Measurements from ENCODE around the gene MMD. TPM values are rescaled to one million over a fixed set of nuclear protein-coding genes. Genes with fewer than 3 reads are reported as not detected.

Gene MMD
- total and polyA plus RNA-seq, 9 of the 15 experiments (the other 6 are each of a cell fraction or from before 2014, with no cell fraction given), result 3.1 to 18.9 (median 10.7) TPM

GRCh38 chr17:55354010-55354409, 67.6 kb downstream of the MMD start:
- Histone ChIP-seq H3K4me2 (ENCODE audit: insufficient read depth, low read length) (no peak overlapping the region), H4K20me1 (replicated peaks; ENCODE audit: control insufficient read depth, insufficient read depth, low read length) (no peaks in the 10 kb centered on the region), H3K4me3 (no peak overlapping the region), H3K9me3 (replicated peaks; ENCODE audit: control insufficient read depth, insufficient read depth, low read depth, low read length) (no peaks in the 10 kb centered on the region), H3K27me3 (ENCODE audit: control insufficient read depth in 2 of 2, insufficient read depth in 2 of 2, low read length in 2 of 2) (no peaks in the 10 kb centered on the region), H3K4me1 (replicated peaks in 1 of 2; ENCODE audit: control insufficient read depth in 2 of 2, insufficient read depth in 2 of 2, low read length in 2 of 2) (no peaks in the 10 kb centered on the region; a peak in 2 of 5 replicates), H3K36me3 (ENCODE audit: control insufficient read depth, insufficient read depth, low read length) (no peaks in the 10 kb centered on the region), H2AFZ (ENCODE audit: low read depth, low read length) (peak overlapping the region; percentile 42), H3K79me2 (ENCODE audit: control insufficient read depth, insufficient read depth, low read length) (no peaks in the 10 kb centered on the region), H3K9ac (ENCODE audit: insufficient read depth in 1 of 2, low read depth in 2 of 2, low read length in 2 of 2) (no peak overlapping the region), H3K27ac (ENCODE audit: extremely low read depth, low read depth, low read length) (no peak overlapping the region), H3K9me1 (ENCODE audit: control insufficient read depth, insufficient read depth, low read length) (no peaks in the 10 kb centered on the region)
- ChIA-PET CTCF (ENCODE audit: low intra/inter-chr PET ratio) (no interaction called here), POLR2A (interaction anchor here (0.6 to 1.3 kb wide), 3 partner anchors 9 to 129 kb away, joined by 3 to 6 read pairs (median 3); no protein-coding TSS in a partner anchor)
- WGBS (ENCODE audit: insufficient coverage, low coverage, missing lambda C conversion rate), result 0% methylated on average over 1 of the region's 1 CpG
- no peak for DNase-seq (ENCODE audit: extremely low read depth in 1 of 4, low spot score in 3 of 4)
- intact Hi-C loops (cut with micrococcal nuclease) (loop anchor here (10.0 kb wide), 1 partner anchor 299 kb away; no protein-coding TSS in a partner anchor), in situ Hi-C loops (cut with MboI) (no loop called here)
- ATAC-seq, result no peak
- TF ChIP-seq CEBPG (CRISPR knock-in tag; IDR thresholded peaks at IDR 0.05) (no peak), CEBPG (tag; conservative IDR thresholded peaks at IDR 0.05 in 1 of 2, IDR thresholded peaks at IDR 0.05 in 1 of 2) (peak in 1 of 2 experiments; percentile 46; a peak in 1 of 4 replicates), C11orf30 (IDR thresholded peaks at IDR 0.05; ENCODE audit: low read depth) (peak; percentile 53; the same call in 1 of the 2 replicates), GABPA (tag; conservative IDR thresholded peaks at IDR 0.05; ENCODE audit: low read depth) (no peak), RNF2 (IDR thresholded peaks at IDR 0.05) (no peak), NFE2 (IDR thresholded peaks at IDR 0.05; ENCODE audit: low read depth) (peak; percentile 73), KLF16 (IDR thresholded peaks at IDR 0.05) (no peak), MAFG (tag; conservative IDR thresholded peaks at IDR 0.05) (peak; percentile 65)
- no peak for FAIRE-seq
- no TSS peak for BruUV-seq (replicated peaks)

Measured in K562 (cell line).